Measurements from ENCODE around the gene PAXX. TPM values are rescaled to one million over a fixed set of nuclear protein-coding genes. Genes with fewer than 3 reads are reported as not detected.

PAXX gene
- total and polyA plus RNA-seq, 9 donors: 1.1 to 48.9 (median 37.5) TPM

- DNase-seq: peak in 1 of 5 donors; percentile 48
- intact Hi-C loops (cut with DNase I): no loop called here
- H3K27ac ChIP-seq: peak overlapping the region in 1 of 2 donors; percentile 4
Observed at GRCh38 chr9:136992819-136993369, 672 bp downstream of the PAXX start.

GRCh38 chr9:136994180-136994887 lies 2.1 kb downstream of the PAXX start:
- 82 to 87% (median 85%) methylated on average over 48 to 54 of the region's 54 CpGs for WGBS, 3 donors
- H3K4me1 ChIP-seq (ENCODE audit: insufficient read depth): peaks cover 14% of the 10 kb centered on the region
- no peak for DNase-seq
- no peak overlapping the region for H3K4me3 ChIP-seq
- TF ChIP-seq CTCF (IDR thresholded peaks at IDR 0.05) (no peak), EP300 (IDR thresholded peaks at IDR 0.05) (no peak), POLR2A (IDR thresholded peaks at IDR 0.05) (no peak)
- no peaks in the 10 kb centered on the region for H3K27me3 ChIP-seq
- intact Hi-C loops (cut with DNase I): no loop called here
- no peaks in the 10 kb centered on the region for H3K9me3 ChIP-seq
- no peaks in the 10 kb centered on the region for H3K36me3 ChIP-seq
- no peak overlapping the region for H3K27ac ChIP-seq

More at GRCh38 chr9:136992819-136993369, 672 bp downstream of the PAXX start:
- Histone ChIP-seq H3K27me3 (no peaks in the 10 kb centered on the region), H3K4me1 (ENCODE audit: insufficient read depth) (peaks cover 14% of the 10 kb centered on the region), H3K9me3 (no peaks in the 10 kb centered on the region), H3K4me3 (peak overlapping the region; percentile 66), H3K36me3 (no peaks in the 10 kb centered on the region)
- no peak for TF ChIP-seq CTCF (IDR thresholded peaks at IDR 0.05)
- no peak for TF ChIP-seq EP300 (IDR thresholded peaks at IDR 0.05)
- no peak for TF ChIP-seq POLR2A (IDR thresholded peaks at IDR 0.05)
- WGBS, 3 donors: 30 to 40% (median 33%) methylated on average over 17 to 18 of the region's 18 CpGs

GRCh38 chr9:136994888-136995230 lies 2.6 kb downstream of the PAXX start:
- no peak overlapping the region for H3K27ac ChIP-seq
- H3K9me3 ChIP-seq: no peaks in the 10 kb centered on the region
- no peaks in the 10 kb centered on the region for H3K36me3 ChIP-seq
- no peaks in the 10 kb centered on the region for H3K27me3 ChIP-seq
- H3K4me3 ChIP-seq: no peak overlapping the region
- intact Hi-C loops (cut with DNase I): no loop called here
- peaks cover 14% of the 10 kb centered on the region for H3K4me1 ChIP-seq (ENCODE audit: insufficient read depth)
- TF ChIP-seq EP300 (IDR thresholded peaks at IDR 0.05) (no peak), CTCF (IDR thresholded peaks at IDR 0.05) (no peak), POLR2A (IDR thresholded peaks at IDR 0.05) (no peak)
- 58 to 70% (median 67%) methylated on average over 18 to 40 of the region's 40 CpGs for WGBS, 3 donors
- no peak for DNase-seq

GRCh38 chr9:136995362-136995761 lies 3.1 kb downstream of the PAXX start:
- 29 to 34% (median 32%) methylated on average over 10 to 30 of the region's 30 CpGs for WGBS, 3 donors
- Histone ChIP-seq H3K36me3 (no peaks in the 10 kb centered on the region), H3K9me3 (no peaks in the 10 kb centered on the region), H3K27me3 (no peaks in the 10 kb centered on the region), H3K4me1 (ENCODE audit: insufficient read depth) (peaks cover 14% of the 10 kb centered on the region), H3K4me3 (no peak overlapping the region), H3K27ac (no peak overlapping the region)
- intact Hi-C loops (cut with DNase I): no loop called here
- DNase-seq: no peak
- TF ChIP-seq EP300 (IDR thresholded peaks at IDR 0.05): no peak
- no peak for TF ChIP-seq POLR2A (IDR thresholded peaks at IDR 0.05)

GRCh38 chr9:136995772-136996311 lies 3.6 kb downstream of the PAXX start:
- Histone ChIP-seq H3K27me3 (no peaks in the 10 kb centered on the region), H3K27ac (peak overlapping the region in 1 of 2 donors; percentile 14), H3K4me1 (ENCODE audit: insufficient read depth) (peaks cover 14% of the 10 kb centered on the region), H3K36me3 (no peaks in the 10 kb centered on the region), H3K9me3 (no peaks in the 10 kb centered on the region), H3K4me3 (no peak overlapping the region)
- TF ChIP-seq EP300 (IDR thresholded peaks at IDR 0.05): no peak
- TF ChIP-seq CTCF (IDR thresholded peaks at IDR 0.05): no peak
- intact Hi-C loops (cut with DNase I): no loop called here
- WGBS, 3 donors: 7 to 24% (median 17%) methylated on average over 9 to 12 of the region's 12 CpGs
- DNase-seq: peak in 3 of 5 donors; percentile 59 to 74 (median 67)
